Calu3 (cell line): Measurements from ENCODE around the gene FHL2. TPM values are rescaled to one million over a fixed set of nuclear protein-coding genes. Genes with fewer than 3 reads are reported as not detected.
"Not testable (repeated sequence)": the region's sequence is repeated elsewhere in the genome, so short reads cannot be mapped to it uniquely, and the experiment has no call there.

Experiments used
- BruUV-seq: library from RNA; stranded (reverse); fragments of 400-500 nt; replicated peaks from 2 replicates; lab custom pipeline; 2021; lab: Mats Ljungman, UMichigan
- CTCF ChIA-PET: fragments of 300-600 bp; sonication (Branson Sonifier 250); formaldehyde crosslinking; loops from one replicate; lab custom pipeline; 2022; ENCODE audit warnings: antibody characterized with exemption; lab: Charles Lee
- DNase-seq: peaks from one replicate; pipeline ENCODE4 v3.0.0; 2022
- H3K27ac Mint-ChIP-seq: one replicate; pipeline ENCODE4 v1.8.0; 2022; ENCODE audit warnings: mixed read lengths; ENCODE audit not compliant: unreplicated experiment
- H3K27me3 Mint-ChIP-seq: one replicate; pipeline ENCODE4 v1.8.0; 2022; ENCODE audit warnings: mixed read lengths; ENCODE audit not compliant: unreplicated experiment
- H3K36me3 Mint-ChIP-seq: one replicate; pipeline ENCODE4 v1.8.0; 2022; ENCODE audit warnings: mild to moderate bottlenecking, moderate library complexity, mixed read lengths; ENCODE audit not compliant: insufficient read depth, unreplicated experiment
- H3K4me1 Mint-ChIP-seq: one replicate; pipeline ENCODE4 v1.8.0; 2022; ENCODE audit warnings: mild to moderate bottlenecking, low read depth, mixed read lengths; ENCODE audit not compliant: unreplicated experiment
- H3K4me3 Mint-ChIP-seq: one replicate; pipeline ENCODE4 v1.8.0; 2022; ENCODE audit warnings: mild to moderate bottlenecking, low read depth, moderate library complexity, mixed read lengths; ENCODE audit not compliant: unreplicated experiment
- H3K9me3 Mint-ChIP-seq: one replicate; pipeline ENCODE4 v1.8.0; 2022; ENCODE audit warnings: low read depth, mixed read lengths; ENCODE audit not compliant: unreplicated experiment
- intact Hi-C: fragments of 100-400 bp; cut with micrococcal nuclease; formaldehyde crosslinking; loops from one replicate; pipeline ENCODE4 v1.10.0; 2022; ENCODE audit not compliant: unreplicated experiment
- total RNA-seq: library from RNA; stranded (reverse); gene quantifications from 2 replicates; pipeline ENCODE4 v1.2.3, GENCODE V29; 2022
- TF ChIP-seq, protein P1 (sequence below): fragments of 200-600 bp; IDR thresholded peaks from one replicate; pipeline ENCODE4 v1.8.0; 2022; ENCODE audit warnings: antibody characterized with exemption; ENCODE audit not compliant: unreplicated experiment

The FHL2 gene
- total RNA-seq, 1 experiment from 2014 or later = 51.9 TPM

DNA sequence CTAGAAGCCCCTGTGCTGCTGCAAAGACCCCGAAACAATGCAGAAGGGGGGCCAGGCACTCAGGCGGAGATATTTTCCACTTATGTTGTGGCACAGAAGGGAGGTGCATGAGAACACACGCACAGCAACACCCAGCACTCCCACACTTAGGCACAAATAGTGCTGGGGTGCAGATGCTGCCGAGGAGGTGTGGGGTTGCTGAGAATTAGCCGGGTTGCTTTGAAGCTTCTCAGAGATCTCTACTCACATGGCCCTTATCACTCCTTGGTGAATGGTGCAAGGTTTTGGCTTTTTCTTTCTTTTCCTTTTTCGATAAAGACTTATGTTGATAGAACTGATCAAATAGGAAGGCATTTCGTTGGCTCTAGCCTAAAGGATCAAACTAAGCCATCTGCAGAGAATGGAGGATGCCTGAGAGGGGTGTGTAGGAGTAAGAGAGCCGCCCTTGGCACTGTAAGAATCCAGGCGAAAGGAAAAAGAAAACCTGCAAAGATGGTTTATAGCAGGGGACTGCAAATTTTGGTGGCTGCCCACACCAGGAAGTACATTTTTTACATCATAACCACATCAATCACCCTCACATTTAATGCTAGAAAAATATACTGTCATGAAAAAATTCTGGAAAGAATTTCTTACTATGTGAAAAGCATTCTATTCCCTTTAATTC lies 27.9 kb upstream of the FHL2 start:
- no peak for DNase-seq
- Mint-ChIP-seq H3K27me3 (no peaks in the 10 kb centered on the region), H3K4me1 (peaks cover 23% of the 10 kb centered on the region), H3K36me3 (no peaks in the 10 kb centered on the region), H3K27ac (no peak overlapping the region), H3K4me3 (no peak overlapping the region), H3K9me3 (peaks cover 3% of the 10 kb centered on the region)
- BruUV-seq = no TSS peak
- intact Hi-C loops = no loop called here
- CTCF ChIA-PET = interaction anchor here (1.6 kb wide), 1 partner anchor 23 kb away, joined by 3 read pairs; no protein-coding TSS in a partner anchor
- TF ChIP-seq, protein P1, sequence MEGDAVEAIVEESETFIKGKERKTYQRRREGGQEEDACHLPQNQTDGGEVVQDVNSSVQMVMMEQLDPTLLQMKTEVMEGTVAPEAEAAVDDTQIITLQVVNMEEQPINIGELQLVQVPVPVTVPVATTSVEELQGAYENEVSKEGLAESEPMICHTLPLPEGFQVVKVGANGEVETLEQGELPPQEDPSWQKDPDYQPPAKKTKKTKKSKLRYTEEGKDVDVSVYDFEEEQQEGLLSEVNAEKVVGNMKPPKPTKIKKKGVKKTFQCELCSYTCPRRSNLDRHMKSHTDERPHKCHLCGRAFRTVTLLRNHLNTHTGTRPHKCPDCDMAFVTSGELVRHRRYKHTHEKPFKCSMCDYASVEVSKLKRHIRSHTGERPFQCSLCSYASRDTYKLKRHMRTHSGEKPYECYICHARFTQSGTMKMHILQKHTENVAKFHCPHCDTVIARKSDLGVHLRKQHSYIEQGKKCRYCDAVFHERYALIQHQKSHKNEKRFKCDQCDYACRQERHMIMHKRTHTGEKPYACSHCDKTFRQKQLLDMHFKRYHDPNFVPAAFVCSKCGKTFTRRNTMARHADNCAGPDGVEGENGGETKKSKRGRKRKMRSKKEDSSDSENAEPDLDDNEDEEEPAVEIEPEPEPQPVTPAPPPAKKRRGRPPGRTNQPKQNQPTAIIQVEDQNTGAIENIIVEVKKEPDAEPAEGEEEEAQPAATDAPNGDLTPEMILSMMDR = no peak

DNA sequence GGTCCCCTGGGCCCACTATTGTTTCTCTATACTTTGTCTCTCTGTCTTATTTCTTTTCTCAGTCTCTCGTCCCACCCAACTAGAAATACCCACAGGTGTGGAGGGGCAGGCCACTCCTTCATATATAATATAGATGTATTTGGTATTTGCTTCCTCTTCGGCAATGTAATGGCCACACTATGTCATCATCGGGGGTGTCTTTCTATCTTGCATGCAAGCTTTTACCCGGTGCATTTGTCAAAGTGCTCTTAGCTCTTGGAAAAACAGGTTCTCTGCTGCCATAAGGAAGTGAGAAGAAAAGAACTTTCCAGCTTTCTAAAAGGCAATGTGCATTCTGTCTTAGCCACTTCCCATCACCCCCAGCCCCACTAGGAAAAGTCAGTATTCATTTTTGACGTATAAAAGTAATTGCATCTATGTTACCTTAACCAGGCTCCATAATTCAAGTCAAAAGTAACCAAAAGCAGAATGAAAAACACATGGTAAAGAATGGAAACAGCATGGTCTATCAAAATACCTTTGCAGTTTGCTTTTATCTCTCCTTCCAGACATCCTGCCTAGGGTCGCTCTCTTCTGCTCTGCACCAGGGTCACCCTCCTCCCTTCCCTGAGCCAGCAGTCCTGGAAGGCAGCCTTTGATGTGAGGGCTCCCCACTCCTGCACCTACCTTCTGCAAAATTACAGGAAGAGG lies 27.2 kb upstream of the FHL2 start:
- Mint-ChIP-seq H3K36me3 (no peaks in the 10 kb centered on the region), H3K27ac (no peak overlapping the region), H3K27me3 (no peaks in the 10 kb centered on the region), H3K4me3 (no peak overlapping the region), H3K9me3 (peaks cover 3% of the 10 kb centered on the region), H3K4me1 (peaks cover 23% of the 10 kb centered on the region)
- DNase-seq = no peak
- CTCF ChIA-PET = interaction anchor here (1.6 kb wide), 1 partner anchor 22 kb away, joined by 3 read pairs; no protein-coding TSS in a partner anchor
- intact Hi-C loops = no loop called here
- BruUV-seq = no TSS peak
- TF ChIP-seq, protein P1 = no peak

DNA sequence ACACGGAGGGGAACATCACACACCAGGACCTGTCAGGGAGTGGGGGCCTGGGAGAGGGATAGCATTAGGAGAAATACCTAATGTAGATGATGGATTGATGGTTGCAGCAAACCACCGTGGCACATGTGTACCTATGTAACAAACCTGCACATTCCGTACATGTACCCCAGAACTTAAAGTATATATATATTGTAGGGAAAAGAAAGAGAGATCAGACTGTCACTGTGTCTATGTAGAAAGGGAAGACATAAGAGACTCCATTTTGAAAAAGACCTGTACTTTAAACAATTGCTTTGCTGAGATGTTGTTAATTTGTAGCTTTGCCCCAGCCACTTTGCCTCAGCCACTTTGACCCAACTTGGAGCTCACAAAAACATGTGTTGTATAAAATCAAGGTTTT lies 26.0 kb upstream of the FHL2 start:
- H3K4me3 Mint-ChIP-seq, H3K27ac Mint-ChIP-seq, H3K36me3 Mint-ChIP-seq, DNase-seq, H3K9me3 Mint-ChIP-seq, H3K27me3 Mint-ChIP-seq, intact Hi-C loops, BruUV-seq: not testable (repeated sequence)
- H3K4me1 Mint-ChIP-seq = peaks cover 23% of the 10 kb centered on the region
- CTCF ChIA-PET = interaction anchor here (1.6 kb wide), 1 partner anchor 21 kb away, joined by 3 read pairs; no protein-coding TSS in a partner anchor

DNA sequence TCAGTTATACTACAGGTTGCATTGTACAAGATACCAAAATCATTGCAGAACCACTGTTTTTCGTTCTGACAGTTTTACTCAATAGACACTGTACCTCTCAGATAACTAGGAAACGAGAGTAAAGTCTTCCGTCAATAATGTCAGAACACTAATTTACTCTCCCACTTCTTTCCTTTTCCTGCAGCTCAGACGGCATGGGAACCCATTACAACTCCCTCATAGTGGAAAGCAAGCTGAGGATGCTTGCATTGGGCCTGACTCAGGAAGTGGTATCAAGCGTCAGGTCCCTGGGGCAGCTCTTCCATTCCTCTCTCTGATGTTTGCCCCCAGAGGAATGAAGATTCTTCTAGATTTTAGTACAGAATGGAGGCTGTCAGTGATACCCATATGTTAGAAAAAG lies 23.9 kb upstream of the FHL2 start:
- CTCF ChIA-PET = no interaction called here

More for the DNA sequence above, 23.9 kb upstream of the FHL2 start:
- Mint-ChIP-seq H3K36me3 (no peaks in the 10 kb centered on the region), H3K4me1 (peaks cover 23% of the 10 kb centered on the region), H3K9me3 (no peaks in the 10 kb centered on the region), H3K4me3 (no peak overlapping the region), H3K27ac (no peak overlapping the region), H3K27me3 (no peaks in the 10 kb centered on the region)
- TF ChIP-seq, protein P1 = no peak
- BruUV-seq = no TSS peak
- no peak for DNase-seq
- intact Hi-C loops = no loop called here
